ENCODE data around the gene NHP2.

DNA sequence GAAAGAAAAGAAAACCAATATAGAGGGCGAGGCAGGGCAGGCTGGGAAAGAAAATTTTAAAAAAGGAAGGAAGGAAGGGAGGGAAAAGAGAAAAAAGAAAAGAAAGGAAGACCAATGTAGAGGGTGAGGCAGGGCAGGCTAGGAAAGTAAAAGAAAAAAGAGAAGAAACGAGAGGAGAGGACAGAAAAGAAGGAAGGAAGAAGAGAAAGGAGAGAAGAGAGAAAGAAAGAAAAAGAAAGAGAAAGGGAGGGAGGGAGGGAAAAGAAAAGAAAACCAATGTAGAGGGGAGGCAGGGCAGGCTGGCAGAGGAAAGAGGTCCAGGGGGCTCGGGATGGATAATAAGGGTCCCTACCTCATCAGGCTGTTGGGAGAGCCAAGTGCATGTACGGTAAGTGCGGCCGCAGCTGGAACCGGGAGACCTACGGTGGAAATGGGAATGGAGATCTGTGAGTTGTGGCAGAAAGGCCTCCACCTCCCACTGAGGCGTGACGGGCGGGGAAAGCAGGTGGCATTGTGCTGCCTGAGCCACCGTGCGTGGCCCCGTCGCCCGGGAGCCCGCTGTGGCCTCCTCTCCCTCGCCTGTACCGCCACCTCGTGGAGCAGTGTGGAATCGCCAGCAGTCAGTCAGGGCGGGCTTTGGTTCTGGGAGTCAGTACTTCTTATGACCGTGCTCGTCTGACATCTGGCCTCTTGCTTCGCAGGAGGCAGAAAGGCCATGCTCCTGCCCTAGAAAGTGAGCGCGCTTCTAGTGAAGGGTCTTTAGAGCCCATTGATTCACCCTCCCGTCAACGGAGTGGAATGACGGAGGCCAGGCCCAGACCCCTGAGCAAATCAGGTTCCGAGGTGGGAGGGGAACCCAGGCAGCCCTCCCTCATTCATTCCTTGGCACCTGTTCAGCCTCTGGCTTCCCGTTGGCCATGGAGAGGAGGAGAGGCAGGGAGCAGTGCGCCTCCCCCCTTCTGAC is 10.4 kb upstream of the NHP2 start:
- TF ChIP-seq, protein P1, sequence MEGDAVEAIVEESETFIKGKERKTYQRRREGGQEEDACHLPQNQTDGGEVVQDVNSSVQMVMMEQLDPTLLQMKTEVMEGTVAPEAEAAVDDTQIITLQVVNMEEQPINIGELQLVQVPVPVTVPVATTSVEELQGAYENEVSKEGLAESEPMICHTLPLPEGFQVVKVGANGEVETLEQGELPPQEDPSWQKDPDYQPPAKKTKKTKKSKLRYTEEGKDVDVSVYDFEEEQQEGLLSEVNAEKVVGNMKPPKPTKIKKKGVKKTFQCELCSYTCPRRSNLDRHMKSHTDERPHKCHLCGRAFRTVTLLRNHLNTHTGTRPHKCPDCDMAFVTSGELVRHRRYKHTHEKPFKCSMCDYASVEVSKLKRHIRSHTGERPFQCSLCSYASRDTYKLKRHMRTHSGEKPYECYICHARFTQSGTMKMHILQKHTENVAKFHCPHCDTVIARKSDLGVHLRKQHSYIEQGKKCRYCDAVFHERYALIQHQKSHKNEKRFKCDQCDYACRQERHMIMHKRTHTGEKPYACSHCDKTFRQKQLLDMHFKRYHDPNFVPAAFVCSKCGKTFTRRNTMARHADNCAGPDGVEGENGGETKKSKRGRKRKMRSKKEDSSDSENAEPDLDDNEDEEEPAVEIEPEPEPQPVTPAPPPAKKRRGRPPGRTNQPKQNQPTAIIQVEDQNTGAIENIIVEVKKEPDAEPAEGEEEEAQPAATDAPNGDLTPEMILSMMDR (IDR thresholded peaks at IDR 0.05): peak; percentile 96 to 100 (median 99)
- TF ChIP-seq POLR2A (IDR thresholded peaks at IDR 0.05): no peak

Data from heart left ventricle (tissue), 13 donors.